Panc1 (cell line): ENCODE measurements around the gene RALB. TPM values are rescaled to one million over a fixed set of nuclear protein-coding genes. Genes with fewer than 3 reads are reported as not detected.
A peak's percentile ranks its signal among the peaks of the same experiment; 100 is the strongest.

Source experiments
- ATAC-seq: fragments of 200-7000 bp; cut with Tn5 transposase; 2 replicates; pipeline ENCODE4 v1.9.1; 2020; ENCODE audit warnings: mild to moderate bottlenecking, moderate library complexity
- BruUV-seq: library from RNA; stranded (reverse); fragments of 400-500 nt; replicated peaks from 2 replicates; lab custom pipeline; 2021; lab: Mats Ljungman, UMichigan
- CTCF ChIA-PET: fragments of 300-600 bp; sonication (Branson Sonifier 250); formaldehyde crosslinking; loops from one replicate; lab custom pipeline; 2022; ENCODE audit warnings: antibody characterized with exemption; lab: Charles Lee
- POLR2A ChIA-PET: fragments of 300-600 bp; sonication (Branson Sonifier 250); formaldehyde crosslinking; loops from one replicate; lab custom pipeline; 2022; ENCODE audit warnings: antibody characterized with exemption; lab: Charles Lee
- DNase-seq: peaks from one replicate; pipeline ENCODE4 v3.0.0-alpha.2; 2010; ENCODE audit warnings: low read depth, low spot score
- H3K27ac ChIP-seq: 2 replicates; pipeline ENCODE4 v1.5.1; 2011; ENCODE audit warnings: mild to moderate bottlenecking, low read length, inconsistent platforms
- H3K27me3 ChIP-seq: fragments of 200-500 bp; sonication (Bioruptor generic); 2 replicates; pipeline ENCODE4 v1.6.0; 2014; ENCODE audit warnings: low read length, inconsistent platforms; ENCODE audit not compliant: control insufficient read depth, insufficient read depth
- H3K36me3 ChIP-seq: fragments of 200-500 bp; sonication (Bioruptor generic); 2 replicates; pipeline ENCODE4 v1.5.1; 2014; ENCODE audit warnings: inconsistent platforms, mild to moderate bottlenecking, low read length, moderate library complexity; ENCODE audit not compliant: control insufficient read depth, insufficient read depth
- H3K4me1 ChIP-seq: 2 replicates; pipeline ENCODE4 v1.5.1; 2011; ENCODE audit warnings: inconsistent platforms, mild to moderate bottlenecking, low read length, moderate library complexity; ENCODE audit not compliant: control insufficient read depth, insufficient read depth
- H3K4me3 ChIP-seq, 2 experiments: 2 replicates each; pipeline ENCODE4 v1.5.1; 2011 to 2012; ENCODE audit warnings: low read depth in 2 of 2, low read length in 2 of 2, mild to moderate bottlenecking in 2 of 2, inconsistent platforms in 1 of 2, moderate library complexity in 1 of 2
- H3K9me3 ChIP-seq: fragments of 200-500 bp; sonication (Bioruptor generic); 2 replicates; pipeline ENCODE4 v1.5.1; 2014; ENCODE audit warnings: low read depth, mild to moderate bottlenecking, inconsistent platforms, low read length, moderate library complexity; ENCODE audit not compliant: control insufficient read depth, insufficient read depth
- CTCF ChIP-seq: fragments of 450-650 bp; IDR thresholded peaks from 2 replicates; pipeline ENCODE4 v1.5.1; 2017; ENCODE audit warnings: mild to moderate bottlenecking
- POLR2AphosphoS5 ChIP-seq: IDR thresholded peaks from 2 replicates; pipeline ENCODE4 v1.6.1; 2012; ENCODE audit warnings: mild to moderate bottlenecking, low read depth, low read length, moderate library complexity
- REST ChIP-seq, 2 experiments: IDR thresholded peaks; 2 replicates each; pipeline ENCODE4 v1.6.1; 2011 to 2012; ENCODE audit warnings: low read depth in 2 of 2, control low read depth in 1 of 2, low read length in 1 of 2, mild to moderate bottlenecking in 1 of 2, moderate library complexity in 1 of 2; ENCODE audit not compliant: insufficient read depth in 1 of 2
- SIN3A ChIP-seq: IDR thresholded peaks from 2 replicates; pipeline ENCODE4 v1.6.1; 2012; ENCODE audit warnings: low read depth, mild to moderate bottlenecking, low read length, moderate library complexity, borderline replicate concordance; ENCODE audit not compliant: insufficient read depth
- TCF7L2 ChIP-seq: IDR thresholded peaks from 2 replicates; pipeline ENCODE4 v1.6.1; 2011; ENCODE audit warnings: mild to moderate bottlenecking, low read depth, low read length, inconsistent platforms
- in situ Hi-C: cut with HindIII; loops from 2 replicates; pipeline ENCODE4 v1.10.0; 2016; ENCODE audit warnings: low sequenced_read_pairs, low pct_unique_long_range_greater_than_20kb
- intact Hi-C: fragments of 100-400 bp; cut with micrococcal nuclease; formaldehyde crosslinking; loops from one replicate; pipeline ENCODE4 v1.10.0; 2022; ENCODE audit not compliant: unreplicated experiment
- total RNA-seq: library from RNA; stranded (reverse); gene quantifications from one replicate; pipeline ENCODE4 v1.2.1, GENCODE V29; 2021; ENCODE audit not compliant: unreplicated experiment

RALB gene
- total RNA-seq, 1 experiment from 2014 or later: 47.8 TPM

GRCh38 chr2:120224735-120225548 lies 27.7 kb upstream of the RALB start:
- ATAC-seq: no peak
- TF ChIP-seq CTCF: no peak
- no peak for TF ChIP-seq POLR2AphosphoS5
- TF ChIP-seq TCF7L2: no peak
- no peak for TF ChIP-seq REST (IDR thresholded peaks at IDR 0.05; ENCODE audit: insufficient read depth in 1 of 2, low read depth in 2 of 2, low read length in 1 of 2)
- TF ChIP-seq SIN3A: no peak
- in situ Hi-C loops: no loop called here
- Histone ChIP-seq H3K4me3 (no peak overlapping the region), H3K27ac (peak overlapping the region; percentile 89; the same call in 1 of the 2 replicates), H3K9me3 (no peaks in the 10 kb centered on the region; the same call in 1 of the 2 replicates), H3K27me3 (no peaks in the 10 kb centered on the region), H3K4me1 (peaks cover 29% of the 10 kb centered on the region), H3K36me3 (peaks cover 4% of the 10 kb centered on the region; the same call in 1 of the 2 replicates)
- no peak for DNase-seq
- POLR2A ChIA-PET: no interaction called here
- CTCF ChIA-PET: no interaction called here
- BruUV-seq: no TSS peak
- intact Hi-C loops: loop anchor here (5.0 kb wide), 1 partner anchor 87 kb away; no protein-coding TSS in a partner anchor

DNA sequence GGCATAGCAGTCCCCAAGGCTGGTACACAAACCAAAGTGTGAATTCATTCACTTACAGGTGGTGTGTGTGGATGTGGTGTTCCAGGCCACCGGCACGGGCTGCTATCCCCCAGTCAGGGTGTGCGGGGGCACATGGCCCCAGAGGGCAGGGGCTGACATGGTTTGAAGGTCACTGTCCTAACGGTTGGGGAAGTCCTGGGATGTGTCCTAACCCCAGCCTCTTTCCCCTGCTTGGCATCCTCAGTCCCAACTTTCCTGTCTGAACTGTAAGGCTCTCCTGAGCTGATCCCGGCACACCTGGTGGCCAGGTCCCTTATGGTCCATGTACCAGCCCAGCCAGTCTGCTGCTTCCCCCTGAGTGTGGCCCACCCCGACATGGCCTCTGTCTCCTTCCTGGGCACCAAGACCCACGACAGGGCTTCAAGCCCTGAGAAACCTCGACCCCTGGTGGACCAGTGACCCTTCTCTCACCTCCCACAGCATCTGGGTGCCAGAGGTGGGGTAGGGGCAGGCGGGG lies 27.0 kb upstream of the RALB start:
- no TSS peak for BruUV-seq
- H3K4me1 ChIP-seq: peaks cover 30% of the 10 kb centered on the region
- TF ChIP-seq REST (IDR thresholded peaks at IDR 0.05; ENCODE audit: insufficient read depth in 1 of 2, low read depth in 2 of 2, low read length in 1 of 2): no peak
- no peak for TF ChIP-seq CTCF
- TF ChIP-seq TCF7L2: no peak
- TF ChIP-seq POLR2AphosphoS5: no peak
- no peak for TF ChIP-seq SIN3A
- H3K27me3 ChIP-seq: no peaks in the 10 kb centered on the region
- POLR2A ChIA-PET: no interaction called here
- DNase-seq (no peak), ATAC-seq (no peak)
- in situ Hi-C loops: no loop called here
- H3K4me3 ChIP-seq: no peak overlapping the region
- no peak overlapping the region for H3K27ac ChIP-seq
- no peaks in the 10 kb centered on the region; the same call in 1 of the 2 replicates for H3K9me3 ChIP-seq
- intact Hi-C loops: loop anchor here (5.0 kb wide), 1 partner anchor 87 kb away; no protein-coding TSS in a partner anchor
- peaks cover 4% of the 10 kb centered on the region; the same call in 1 of the 2 replicates for H3K36me3 ChIP-seq
- CTCF ChIA-PET: no interaction called here
